ENCODE results near the gene FBXO17. TPM values are rescaled to one million over a fixed set of nuclear protein-coding genes. Genes with fewer than 3 reads are reported as not detected.
A peak's percentile ranks its signal among the peaks of the same experiment; 100 is the strongest.

The FBXO17 gene
- total and polyA plus RNA-seq, 12 donors, result 1.00 to 3.2 (median 2.2) TPM

GRCh38 chr19:38904581-38905539 is 70.7 kb downstream of the FBXO17 start:
- Histone ChIP-seq H3K36me3 (peaks cover 0 to 56% (median 20%) of the 10 kb centered on the region in 9 donors), H3K27ac (no peak overlapping the region), H3K27me3 (no peaks in the 10 kb centered on the region), H3K4me1 (peaks cover 0 to 20% (median 12%) of the 10 kb centered on the region in 9 donors), H3K9me3 (peaks cover 0 to 5% (median 0%) of the 10 kb centered on the region in 11 donors), H3K4me3 (no peak overlapping the region)
- ATAC-seq (peak in 1 of 8 donors; percentile 32), DNase-seq (no peak)
- intact Hi-C loops (cut with DNase I), result no loop called here
- WGBS, 2 donors, result 91 to 93% methylated on average over 35 of the region's 35 CpGs
- no peak for TF ChIP-seq CTCF (IDR thresholded peaks at IDR 0.05)

GRCh38 chr19:38901683-38902082 is 73.9 kb downstream of the FBXO17 start:
- ATAC-seq (no peak), DNase-seq (no peak)
- intact Hi-C loops (cut with DNase I), result no loop called here
- H3K4me3 ChIP-seq, result no peak overlapping the region
- H3K9me3 ChIP-seq, result peaks cover 0 to 5% (median 0%) of the 10 kb centered on the region in 11 donors
- TF ChIP-seq CTCF (IDR thresholded peaks at IDR 0.05), result no peak
- H3K4me1 ChIP-seq, result peaks cover 4 to 35% (median 30%) of the 10 kb centered on the region in 9 donors
- no peaks in the 10 kb centered on the region for H3K27me3 ChIP-seq
- 95% methylated on average over 1 of the region's 1 CpG for WGBS, 2 donors
- no peak overlapping the region for H3K27ac ChIP-seq
- H3K36me3 ChIP-seq, result peaks cover 0 to 28% (median 13%) of the 10 kb centered on the region in 9 donors

GRCh38 chr19:38900743-38901190 is 74.8 kb downstream of the FBXO17 start:
- Histone ChIP-seq H3K27me3 (no peaks in the 10 kb centered on the region), H3K4me3 (peak overlapping the region in 9 of 10 donors; percentile 69 to 90 (median 83)), H3K9me3 (peaks cover 0 to 5% (median 0%) of the 10 kb centered on the region in 11 donors), H3K27ac (peak overlapping the region in 8 of 10 donors; percentile 78 to 93 (median 90)), H3K4me1 (peaks cover 4 to 35% (median 30%) of the 10 kb centered on the region in 9 donors), H3K36me3 (peaks cover 0 to 20% (median 9%) of the 10 kb centered on the region in 9 donors)
- no peak for TF ChIP-seq CTCF (IDR thresholded peaks at IDR 0.05)
- intact Hi-C loops (cut with DNase I), result no loop called here
- ATAC-seq (no peak), DNase-seq (no peak)
- 23 to 30% methylated on average over 3 of the region's 3 CpGs for WGBS, 2 donors

- H3K27me3 ChIP-seq, result no peaks in the 10 kb centered on the region
- peaks cover 0 to 18% (median 3%) of the 10 kb centered on the region in 9 donors for H3K36me3 ChIP-seq
- ATAC-seq (no peak), DNase-seq (no peak)
- H3K27ac ChIP-seq, result peak overlapping the region; percentile 61 to 93 (median 88)
- no peak for TF ChIP-seq CTCF (IDR thresholded peaks at IDR 0.05)
- peaks cover 0 to 5% (median 0%) of the 10 kb centered on the region in 11 donors for H3K9me3 ChIP-seq
- 3 to 4% methylated on average over 8 of the region's 8 CpGs for WGBS, 2 donors
- peaks cover 4 to 38% (median 30%) of the 10 kb centered on the region in 9 donors for H3K4me1 ChIP-seq
- peak overlapping the region; percentile 64 to 90 (median 80) for H3K4me3 ChIP-seq
- intact Hi-C loops (cut with DNase I), result no loop called here
Observed at GRCh38 chr19:38900202-38900629, 75.3 kb downstream of the FBXO17 start.

Data from heart right ventricle (tissue), 16 donors.